Right ventricle myocardium superior (tissue), 1 donor: ENCODE data around the gene MYBPHL. TPM values are rescaled to one million over a fixed set of nuclear protein-coding genes. Genes with fewer than 3 reads are reported as not detected.
A peak's percentile ranks its signal among the peaks of the same experiment; 100 is the strongest.
"Not testable (repeated sequence)": the region's sequence is repeated elsewhere in the genome, so short reads cannot be mapped to it uniquely, and the experiment has no call there.

ENCODE experiments used
- ATAC-seq: fragments of 200-7000 bp; cut with Tn5 transposase; one replicate; pipeline ENCODE4 v1.9.1; 2020; ENCODE audit warnings: mild to moderate bottlenecking; ENCODE audit not compliant: poor library complexity
- DNase-seq: peaks from one replicate; pipeline ENCODE4 v3.0.0-alpha.2; 2020
- intact Hi-C: fragments of 100-400 bp; cut with DNase I; formaldehyde crosslinking; loops from one replicate; pipeline ENCODE4 v1.11.2; 2022
- total RNA-seq: library from RNA; stranded (reverse); fragmentation: NEBNext Ultra II Directional; extraction: Animal tissue kit (Norgen Biotek cat#: 25700); gene quantifications from one replicate; pipeline ENCODE4 v1.2.1, GENCODE V29; 2021
- donor health status: DM: no; HTN: yes; CAD: no; lungs with severe emphysema.

The MYBPHL gene
- total RNA-seq, 1 donor from 2014 or later, result 0.73 TPM

DNA sequence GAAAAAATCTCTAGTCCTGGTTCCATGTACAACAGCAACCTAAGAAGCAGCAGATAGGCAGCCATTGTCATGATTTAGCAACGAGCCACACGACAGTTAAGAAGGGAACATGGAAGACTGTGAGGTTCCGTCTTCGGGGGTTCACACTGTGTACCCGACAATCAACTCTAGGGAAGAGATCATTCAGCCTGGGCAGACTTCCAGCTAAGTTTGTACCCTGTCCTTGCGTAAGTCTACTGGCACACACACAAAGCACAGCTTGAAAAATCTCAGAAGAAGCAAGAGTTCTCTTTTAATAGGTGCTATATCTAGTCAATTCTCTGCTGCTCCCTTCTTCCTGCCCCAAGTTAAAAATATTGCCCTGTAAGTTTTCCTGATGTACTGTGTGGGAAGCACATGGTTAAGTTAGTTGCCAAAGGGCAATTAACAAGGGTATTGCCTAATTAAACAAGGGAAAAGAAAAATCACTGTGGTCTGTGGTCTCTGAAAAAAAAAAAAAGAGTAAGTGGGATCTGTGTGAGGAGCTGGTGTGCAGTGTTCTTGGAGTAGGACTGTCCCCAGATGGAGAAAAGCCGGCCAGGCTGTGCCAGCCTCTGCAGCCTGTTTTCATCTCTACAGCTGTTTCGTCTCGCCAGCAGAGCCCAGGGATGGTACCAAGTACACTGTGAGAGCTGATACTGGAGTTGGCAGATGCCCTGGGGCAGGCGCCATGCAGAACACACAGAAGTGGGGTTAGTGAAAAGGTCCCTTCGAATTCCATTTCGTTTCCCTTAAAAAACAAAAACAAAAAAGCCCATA is 6.4 kb upstream of the MYBPHL start:
- ATAC-seq (peak; percentile 30), DNase-seq (no peak)
- intact Hi-C loops, result no loop called here

DNA sequence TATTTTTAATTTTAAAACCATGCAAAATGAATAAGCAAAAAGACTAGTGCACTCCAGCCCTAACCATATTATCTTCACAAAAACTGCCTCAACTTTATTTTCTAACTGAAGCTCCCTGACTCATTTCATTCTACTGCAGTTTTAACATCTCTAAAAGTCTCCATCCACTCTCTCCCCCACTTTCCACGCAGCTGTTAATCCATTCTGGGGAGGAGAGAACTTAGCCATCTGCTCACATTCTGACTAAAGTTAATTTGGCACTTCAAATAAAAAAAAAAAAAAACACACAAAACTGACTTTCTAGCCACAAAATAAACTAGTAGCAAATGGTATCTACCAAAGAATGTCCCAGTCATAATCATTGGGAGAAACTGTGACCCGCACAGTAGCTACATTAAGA is 5.4 kb upstream of the MYBPHL start:
- DNase-seq, result no peak
- no peak for ATAC-seq
- intact Hi-C loops, result no loop called here

DNA sequence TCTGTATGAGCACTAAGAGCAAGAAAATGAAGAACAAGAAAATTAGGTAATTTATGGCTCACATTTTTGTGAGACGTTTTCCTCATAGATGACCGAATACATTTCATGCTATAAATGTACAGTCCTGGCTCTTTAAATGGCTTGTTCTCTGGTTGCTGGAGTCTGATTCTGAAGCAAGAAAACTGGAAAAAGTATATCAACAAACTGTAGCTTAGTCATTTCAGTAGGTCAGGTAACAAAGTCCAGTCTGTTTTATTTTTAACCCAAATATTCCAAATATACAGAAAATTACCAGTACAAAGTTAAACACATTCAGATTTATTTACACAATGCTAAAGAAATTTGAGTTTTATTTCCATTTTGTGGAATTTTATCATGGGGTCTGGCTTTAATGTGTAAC is 2.5 kb upstream of the MYBPHL start:
- no peak for ATAC-seq
- intact Hi-C loops, result no loop called here
- DNase-seq, result no peak

DNA sequence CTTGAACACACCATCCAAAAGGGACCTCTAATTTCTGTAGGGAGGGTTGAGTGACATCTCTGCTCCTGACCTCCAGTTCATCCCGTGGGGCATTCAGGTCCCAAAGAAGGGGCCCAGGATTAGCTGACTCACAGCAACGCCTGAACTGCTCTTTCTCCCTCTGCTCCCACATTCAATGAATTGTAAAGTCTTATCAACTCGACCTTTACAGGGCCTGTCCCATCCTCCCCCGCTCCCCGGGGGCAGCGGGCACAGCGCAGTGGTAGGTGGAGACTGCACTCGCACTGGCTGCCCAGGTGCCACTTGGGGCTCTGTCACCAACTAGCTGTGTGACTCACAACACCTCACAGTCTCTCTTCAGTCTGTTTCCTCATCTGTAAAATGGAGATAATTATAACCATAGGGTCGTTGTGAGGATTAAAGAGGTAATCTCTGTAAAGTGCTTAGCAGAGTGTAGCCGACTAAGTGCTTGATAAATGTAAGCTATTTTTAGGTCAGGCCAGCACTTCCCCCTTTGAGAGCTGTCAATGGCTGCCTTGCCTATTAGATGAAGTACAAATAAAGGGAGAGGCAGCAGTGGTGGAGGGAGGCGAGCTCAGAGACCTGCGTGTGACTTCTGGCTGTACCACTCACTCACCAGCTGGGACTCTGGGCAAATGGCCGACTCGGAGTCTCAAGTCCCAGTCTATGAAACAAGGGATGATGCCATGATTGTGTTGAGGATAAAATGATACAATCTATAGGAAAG is 637 bp upstream of the MYBPHL start:
- intact Hi-C loops, result no loop called here
- peak; percentile 87 for ATAC-seq
- DNase-seq, result peak; percentile 73

DNA sequence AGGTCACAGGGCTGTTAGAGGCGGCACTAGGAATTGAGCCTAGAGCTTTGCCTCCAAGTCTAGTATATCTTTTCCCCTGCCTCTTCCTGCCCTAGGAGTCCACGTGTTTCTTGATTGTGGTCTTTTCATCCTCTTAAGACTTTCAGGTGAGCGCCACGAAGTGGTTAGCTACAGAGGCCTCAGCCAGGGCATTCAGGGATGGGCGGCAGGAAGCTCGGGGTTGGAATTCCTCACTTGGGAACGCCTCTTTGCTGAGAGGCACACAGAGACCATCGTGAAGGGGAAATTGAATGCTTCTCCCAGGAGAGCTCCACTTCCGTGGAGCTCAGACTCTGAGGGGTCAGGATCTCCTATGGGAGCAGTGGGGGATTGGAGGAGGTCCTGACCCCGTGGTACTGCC is 820 bp downstream of the MYBPHL start:
- DNase-seq, ATAC-seq, intact Hi-C loops: not testable (repeated sequence)

DNA sequence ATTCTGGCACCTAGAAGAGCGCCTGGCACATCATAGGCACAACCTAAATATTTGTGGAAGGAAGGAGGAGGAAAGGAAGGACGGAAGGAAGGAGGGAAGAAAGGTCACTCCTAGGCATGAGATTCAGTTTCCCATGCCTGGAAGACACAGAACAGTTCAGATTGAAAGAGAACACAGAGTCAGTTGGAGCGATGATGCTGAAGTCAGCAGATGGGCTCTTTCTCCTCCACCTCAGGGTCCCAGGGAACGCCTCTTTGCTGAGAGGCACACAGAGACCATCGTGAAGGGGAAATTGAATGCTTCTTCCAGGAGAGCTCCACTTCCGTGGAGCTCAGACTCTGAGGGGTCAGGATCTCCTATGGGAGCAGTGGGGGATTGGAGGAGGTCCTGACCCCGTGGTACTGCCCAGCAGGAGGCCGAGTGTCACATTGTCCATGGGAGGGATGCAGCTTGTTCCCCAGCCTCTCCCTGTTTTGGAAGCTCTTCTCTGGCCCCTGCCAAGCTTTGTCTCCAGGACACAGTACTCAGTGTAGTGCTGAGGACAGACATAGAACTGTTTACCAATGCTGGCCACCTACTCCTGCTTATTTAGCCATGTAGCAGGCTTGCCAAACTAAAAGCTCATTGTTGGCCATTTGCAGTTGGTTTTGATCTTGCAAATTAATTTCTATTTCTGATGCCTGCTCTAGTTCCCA is 2.4 kb downstream of the MYBPHL start:
- ATAC-seq (peak; percentile 55), DNase-seq (no peak)
- intact Hi-C loops, result no loop called here

DNA sequence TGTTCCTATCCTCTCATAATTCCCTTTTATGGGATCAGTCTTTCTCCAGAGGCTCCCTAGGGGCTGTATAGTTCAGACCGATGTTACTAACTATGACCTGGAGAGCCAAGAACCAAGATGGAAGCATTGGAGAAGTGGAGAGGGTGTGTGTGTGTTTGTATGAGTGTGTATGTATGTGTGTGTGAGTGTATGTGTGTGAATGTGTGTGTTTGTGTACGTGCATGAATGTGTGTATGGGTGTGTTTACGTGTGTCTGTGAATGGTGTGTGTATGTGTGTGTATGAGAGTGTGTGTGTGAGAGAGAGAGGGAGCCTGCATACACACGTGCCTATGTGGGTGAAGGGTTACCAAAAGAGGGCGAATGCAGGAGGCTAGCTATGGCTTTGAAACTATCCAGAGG is 4.9 kb downstream of the MYBPHL start:
- ATAC-seq (no peak), DNase-seq (no peak)
- intact Hi-C loops, result no loop called here

DNA sequence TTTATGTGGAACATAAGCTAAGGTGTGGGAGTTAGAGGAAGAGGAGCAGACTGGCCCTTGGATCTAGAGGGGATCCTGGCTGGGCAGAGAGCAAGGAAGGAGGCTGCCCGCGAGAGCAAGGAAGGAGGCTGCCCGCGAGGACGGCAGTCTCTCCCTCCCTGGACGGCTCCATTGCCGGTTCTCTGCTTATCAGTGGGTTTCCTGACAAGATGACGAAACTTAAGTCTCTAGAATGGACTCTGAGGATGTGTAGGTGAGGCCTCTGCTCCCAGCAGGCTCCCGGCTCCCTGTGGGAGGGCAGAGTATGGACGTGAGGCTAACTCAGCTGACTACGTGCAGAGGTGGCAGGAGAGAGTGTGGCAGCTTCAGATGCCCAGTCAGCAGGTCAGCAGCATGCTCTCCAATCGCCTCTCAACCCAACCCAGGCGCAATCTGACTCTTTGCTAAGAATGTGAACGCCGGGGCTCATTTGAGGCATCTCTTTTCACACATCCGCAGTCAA is 6.1 kb downstream of the MYBPHL start:
- DNase-seq, result no peak
- ATAC-seq, result no peak
- intact Hi-C loops, result no loop called here

DNA sequence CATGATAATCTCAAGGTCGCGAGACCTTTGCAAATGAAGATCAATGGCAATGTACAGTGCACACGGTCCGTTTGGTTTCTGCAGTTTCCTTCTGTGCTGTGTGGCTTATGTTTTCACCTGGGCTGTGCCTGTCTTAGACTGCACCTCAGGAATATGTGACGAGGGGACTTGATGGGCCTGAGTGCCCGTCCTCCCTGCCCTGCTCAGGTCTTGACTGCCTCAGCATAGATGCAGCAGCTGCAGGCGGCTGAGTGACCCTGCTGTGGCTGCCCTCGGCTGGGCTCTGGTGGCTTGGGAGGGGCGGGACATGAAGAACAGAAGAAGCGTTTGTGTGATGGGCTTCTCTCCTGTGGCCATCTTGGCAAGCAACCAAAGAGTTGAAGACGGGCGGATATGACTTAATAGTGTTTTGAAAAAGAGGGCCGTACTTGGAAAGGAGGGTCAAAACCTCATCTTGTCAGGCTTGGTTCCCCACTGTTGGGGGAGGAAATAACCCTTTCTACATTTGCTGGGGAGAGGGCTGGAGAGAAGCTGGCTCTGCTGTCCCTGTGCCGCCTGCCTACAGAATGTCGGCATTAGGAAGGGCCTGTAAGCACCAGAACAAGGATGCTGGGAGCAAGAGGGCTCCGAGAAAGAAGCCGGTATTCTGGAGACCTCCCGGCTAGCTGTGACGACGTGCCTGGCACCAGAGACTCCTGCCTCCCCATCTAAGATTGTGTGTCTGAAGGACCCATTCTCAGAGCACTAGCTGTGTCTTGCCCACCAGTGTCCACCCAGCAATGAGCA is 7.1 kb downstream of the MYBPHL start:
- peak; percentile 82 for DNase-seq
- peak; percentile 66 for ATAC-seq
- intact Hi-C loops, result no loop called here

DNA sequence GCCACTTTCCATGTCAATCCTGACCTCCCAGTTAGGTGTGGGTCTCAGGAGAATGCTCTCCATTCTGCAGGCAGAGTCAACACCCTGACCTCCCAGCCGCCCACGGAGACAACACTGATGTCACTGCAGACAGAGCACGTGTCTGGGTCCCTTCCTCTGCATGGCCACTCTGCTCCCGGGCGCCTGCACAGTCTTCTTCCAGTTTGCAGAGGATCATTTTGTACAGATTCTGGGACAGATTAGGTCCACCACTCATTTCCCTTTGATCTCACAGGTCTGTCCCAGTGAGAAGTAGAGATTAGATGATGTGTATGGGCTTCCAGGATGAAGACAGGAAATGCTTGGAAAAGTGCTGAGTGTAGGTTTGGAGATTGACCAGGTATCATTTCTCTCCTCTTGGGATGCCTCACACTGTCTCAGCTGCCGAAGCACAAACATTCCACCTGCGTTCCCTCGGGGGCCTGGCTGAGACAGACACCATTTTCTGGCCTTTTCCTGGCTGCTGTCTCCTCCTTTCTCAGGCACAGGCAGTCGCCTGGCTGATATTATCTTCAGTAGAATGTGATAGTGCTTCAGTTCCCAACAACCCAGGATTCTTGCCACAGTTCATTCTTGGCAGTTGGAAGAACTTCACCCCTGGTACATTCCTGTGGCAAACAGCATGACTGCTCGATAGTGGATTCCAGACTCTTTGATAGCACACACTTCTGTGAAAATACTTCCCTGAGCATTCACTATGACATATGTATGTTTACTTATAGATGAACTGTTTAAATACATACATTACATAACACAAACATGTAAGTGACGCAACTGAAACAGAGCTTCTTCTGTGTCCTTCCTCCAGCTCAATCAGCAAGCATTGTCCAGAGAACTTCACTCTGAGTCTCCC is 7.9 kb downstream of the MYBPHL start:
- DNase-seq (no peak), ATAC-seq (peak; percentile 55)

DNA sequence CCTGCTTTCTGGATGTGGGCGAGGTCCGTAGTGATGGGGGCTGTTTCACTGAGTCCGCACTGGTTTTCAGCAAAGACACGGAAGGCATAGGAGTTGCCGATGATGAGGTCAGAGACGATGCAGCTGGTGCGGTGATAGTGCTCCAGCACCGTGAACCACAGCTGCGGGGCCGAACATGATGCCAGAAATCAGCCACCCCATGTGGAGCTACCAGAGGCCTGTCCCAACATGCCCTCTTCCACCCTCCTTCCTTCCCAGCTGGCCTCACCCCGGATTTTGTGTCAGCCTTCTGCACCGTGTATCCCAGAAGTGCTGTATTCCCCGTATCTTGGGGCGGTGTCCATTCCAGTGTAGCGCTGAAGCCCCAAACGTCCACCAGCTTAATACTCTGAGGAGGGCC is 10.0 kb downstream of the MYBPHL start:
- DNase-seq, result no peak
- intact Hi-C loops, result no loop called here
- ATAC-seq, result no peak

More for the DNA sequence above, 7.9 kb downstream of the MYBPHL start:
- intact Hi-C loops, result no loop called here

DNA sequence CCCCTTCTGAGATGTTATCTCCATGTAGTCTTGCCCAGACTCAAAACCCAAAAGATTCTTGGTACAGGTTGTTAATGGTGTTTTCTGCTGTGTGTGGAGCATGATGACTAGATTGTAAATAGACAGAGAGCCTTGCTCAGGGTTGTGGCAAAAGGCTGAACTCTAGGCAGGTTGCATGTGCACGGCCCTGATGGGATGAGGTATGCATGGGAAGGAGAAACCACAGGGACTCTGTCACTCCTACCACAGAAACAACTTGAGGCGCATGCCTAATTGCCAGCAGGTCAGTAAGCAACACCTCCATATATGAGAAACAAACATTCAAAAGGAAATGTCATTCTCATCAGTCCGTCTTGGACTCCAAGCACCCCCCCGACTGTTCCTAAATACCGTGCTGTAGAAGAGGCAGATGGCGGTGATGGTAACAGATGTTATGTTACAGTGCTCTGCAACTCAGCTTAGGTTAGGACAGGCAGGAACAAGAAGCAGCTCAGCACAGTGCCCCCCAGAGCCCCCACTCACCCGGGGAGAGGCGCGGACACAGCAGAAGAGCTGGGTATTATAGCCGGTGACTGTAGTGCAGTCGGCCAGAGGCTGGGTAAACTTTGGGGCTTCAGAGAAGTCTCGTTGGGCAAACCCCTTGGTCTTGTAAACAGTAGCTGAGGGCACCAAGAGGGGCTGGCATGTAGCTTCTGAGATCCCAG is 10.9 kb downstream of the MYBPHL start:
- no peak for DNase-seq
- intact Hi-C loops, result no loop called here
- ATAC-seq, result no peak

DNA sequence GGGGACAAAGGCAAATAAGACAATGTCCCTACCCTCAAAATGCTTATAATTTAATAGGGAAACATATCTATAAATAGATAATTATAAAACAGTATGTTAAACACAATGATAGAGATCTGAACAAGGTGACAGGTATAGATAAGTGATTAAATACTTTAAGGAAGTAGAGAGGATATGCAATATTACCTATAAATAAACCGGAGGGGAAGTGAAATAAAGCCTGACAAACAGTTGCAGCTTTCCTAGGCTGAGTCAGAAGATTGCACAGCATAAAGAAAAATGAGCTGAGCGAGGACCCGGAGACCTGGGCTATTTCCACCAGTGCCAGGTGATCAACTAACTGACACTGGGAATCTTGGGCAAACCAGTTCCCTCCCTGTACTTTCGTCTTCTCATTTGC is 12.3 kb downstream of the MYBPHL start:
- intact Hi-C loops, result no loop called here
- DNase-seq (no peak), ATAC-seq (no peak)

DNA sequence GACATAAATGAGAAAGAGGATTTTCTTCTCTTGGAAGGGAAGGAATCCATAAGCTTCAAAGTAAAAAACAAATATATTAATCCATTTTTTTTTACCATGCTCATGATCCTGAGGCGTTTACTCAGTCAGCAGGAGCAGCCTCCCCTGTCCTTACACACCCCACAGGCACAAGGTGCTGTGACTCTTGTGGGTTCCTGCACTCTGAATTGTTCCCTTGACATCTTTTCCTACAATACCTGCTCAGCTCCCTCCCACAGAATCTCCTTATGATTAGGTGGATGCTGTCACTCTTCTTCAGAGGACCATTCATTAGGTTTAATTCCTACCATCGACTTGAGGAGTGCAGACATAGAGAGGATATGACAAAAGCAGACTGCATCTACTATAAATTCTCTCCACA is 13.8 kb downstream of the MYBPHL start:
- no peak for DNase-seq
- intact Hi-C loops, result no loop called here
- ATAC-seq, result no peak

DNA sequence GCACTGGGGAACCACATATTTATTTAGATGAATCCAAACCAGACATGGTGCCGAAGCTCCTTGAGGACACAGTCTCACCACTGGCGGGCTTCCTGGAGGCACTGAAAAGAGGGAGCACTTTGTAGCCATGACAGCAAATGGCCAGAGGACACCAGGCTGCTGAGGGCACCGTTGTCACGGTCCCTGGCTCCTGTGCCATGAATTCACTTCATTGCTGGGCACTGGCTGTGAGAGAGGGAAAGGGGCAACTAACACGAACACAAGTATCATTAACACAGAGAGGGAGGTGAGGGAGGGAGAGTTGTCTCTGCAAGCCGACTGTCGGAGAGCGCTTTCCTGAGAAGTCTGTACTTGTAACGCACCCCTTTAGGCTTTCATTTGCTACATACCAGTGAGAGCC is 14.4 kb downstream of the MYBPHL start:
- ATAC-seq (no peak), DNase-seq (no peak)
- intact Hi-C loops, result no loop called here

DNA sequence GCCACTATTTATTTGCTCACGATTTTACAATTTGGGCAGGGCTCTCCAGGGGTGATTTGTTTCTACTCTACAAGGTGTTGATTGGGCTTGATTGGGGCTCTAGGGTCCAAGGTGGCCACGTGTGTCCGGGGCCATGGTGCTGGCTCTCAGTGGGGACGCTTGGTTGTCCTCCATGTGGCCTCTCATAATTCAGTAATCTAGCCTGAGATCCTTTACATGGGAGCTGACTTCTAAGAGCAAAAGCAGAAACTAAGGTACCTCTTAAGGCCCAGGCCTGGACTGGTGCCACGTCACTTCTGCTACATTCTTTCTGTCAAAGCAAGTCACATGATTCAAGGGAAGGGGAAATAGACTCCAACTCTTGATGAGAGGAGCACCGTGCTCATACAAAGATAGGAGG is 15.8 kb downstream of the MYBPHL start:
- ATAC-seq, result no peak
- intact Hi-C loops, result no loop called here
- no peak for DNase-seq

DNA sequence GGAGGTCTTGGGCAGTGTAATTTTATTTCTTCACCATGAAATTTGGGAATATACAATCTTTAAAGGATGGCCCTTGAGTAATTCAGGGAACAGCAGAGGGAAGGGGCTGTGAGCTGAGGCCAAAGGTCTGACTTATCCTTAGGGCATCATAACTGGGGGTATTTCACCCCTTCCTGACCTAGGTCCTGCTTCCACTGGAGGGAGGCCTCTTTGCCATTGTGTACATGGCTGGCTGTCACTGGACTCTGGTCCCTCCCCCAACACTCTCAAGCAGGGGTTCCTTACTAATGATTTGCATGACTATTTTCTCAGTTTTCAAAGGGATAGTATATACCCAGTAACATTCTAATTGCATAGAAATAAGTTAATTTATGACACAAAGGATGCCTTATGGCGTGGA is 16.7 kb downstream of the MYBPHL start:
- intact Hi-C loops, result no loop called here
- DNase-seq, result no peak
- ATAC-seq, result no peak
